HepG2 (cell line): Measurements from ENCODE around the gene WDR93. TPM values are rescaled to one million over a fixed set of nuclear protein-coding genes. Genes with fewer than 3 reads are reported as not detected.

Experiments
- EZH2 ChIP-seq: conservative IDR thresholded peaks from 2 replicates; pipeline ENCODE4 v1.6.1; 2012; ENCODE audit warnings: mild to moderate bottlenecking, low read depth, low read length, moderate library complexity
- GATA4 ChIP-seq: sonication (generic); IDR thresholded peaks from 2 replicates; pipeline ENCODE4 v1.6.1; 2016; ENCODE audit warnings: antibody characterized with exemption, low read depth, borderline replicate concordance
- MLX ChIP-seq: IDR thresholded peaks from 2 replicates; pipeline ENCODE4 v1.6.1; 2016
- NONO ChIP-seq, 2 experiments: fragments of 450-650 bp in 1 of 2; sonication (generic) in 1 of 2; formaldehyde crosslinking in 1 of 2; IDR thresholded peaks in 1 of 2; conservative IDR thresholded peaks in 1 of 2; 2 replicates each; pipeline versions ENCODE4 v1.6.1 to v1.8.0; 2017 to 2022; ENCODE audit warnings: mild to moderate bottlenecking in 1 of 2, missing genetic modification reagents in 1 of 2, moderate library complexity in 1 of 2
- NR0B2 ChIP-seq: sonication (generic); formaldehyde crosslinking; IDR thresholded peaks from 2 replicates; pipeline ENCODE4 v1.4.0; 2020; ENCODE audit warnings: mild to moderate bottlenecking, missing genetic modification reagents
- PATZ1 ChIP-seq: sonication (generic); formaldehyde crosslinking; IDR thresholded peaks from 2 replicates; pipeline ENCODE4 v1.4.0; 2020; ENCODE audit warnings: missing genetic modification reagents
- RERE ChIP-seq: IDR thresholded peaks from 2 replicates; pipeline ENCODE4 v1.6.1; 2016; ENCODE audit warnings: low read depth, missing genetic modification reagents, missing compliant biosample characterization
- ZBTB25 ChIP-seq: IDR thresholded peaks from 2 replicates; pipeline ENCODE4 v1.6.1; 2018; ENCODE audit warnings: missing genetic modification reagents
- ZFP91 ChIP-seq: sonication (generic); formaldehyde crosslinking; IDR thresholded peaks from 2 replicates; pipeline ENCODE4 v1.9.0; 2022; ENCODE audit warnings: missing genetic modification reagents, mild to moderate bottlenecking, borderline replicate concordance
- ZNF281 ChIP-seq: sonication (generic); formaldehyde crosslinking; IDR thresholded peaks from 2 replicates; pipeline ENCODE4 v1.4.0; 2020; ENCODE audit warnings: missing genetic modification reagents, borderline replicate concordance
- ZNF30 ChIP-seq: sonication (generic); formaldehyde crosslinking; IDR thresholded peaks from 2 replicates; pipeline ENCODE4 v1.5.0; 2020; ENCODE audit warnings: mild to moderate bottlenecking, missing genetic modification reagents
- ZNF446 ChIP-seq: sonication (generic); formaldehyde crosslinking; IDR thresholded peaks from 2 replicates; pipeline ENCODE4 v1.5.0; 2020; ENCODE audit warnings: mild to moderate bottlenecking, missing genetic modification reagents
- polyA plus RNA-seq, 8 experiments: library from polyadenylated mRNA; depleted of rRNA in 3 of 8; stranded (reverse) in 7 of 8; unstranded in 1 of 8; fragments of >200 nt; fragmentation: Illumina TruSeq in 4 of 8; extraction: Trizol in 4 of 8; gene quantifications; 2 replicates each; pipeline versions ENCODE4 v1.2.1 to v1.2.3, GENCODE V29; 2011 to 2016; ENCODE audit warnings: low read depth in 4 of 8, missing spikeins in 1 of 8, mixed read lengths in 1 of 8; ENCODE audit not compliant: insufficient read depth in 1 of 8
- total RNA-seq, 5 experiments: library from RNA; depleted of rRNA; stranded (reverse); fragments of >200 nt; fragmentation: Illumina TruSeq; extraction: Trizol; gene quantifications; 2 replicates each; pipeline ENCODE4 v1.2.3, GENCODE V29; 2016; ENCODE audit warnings: low read depth in 1 of 5

WDR93 gene
- total and polyA plus RNA-seq, 2 of the 13 experiments (the other 11 are each of a cell fraction or from before 2014, with no cell fraction given), result 0.07 TPM; not detected in 1

GRCh38 chr15:89674526-89674925 lies 16.1 kb upstream of the WDR93 start (continued):
- TF ChIP-seq PATZ1 (CRISPR knock-in tag), result peak; percentile 21; the same call in 1 of the 2 replicates
- no peak for TF ChIP-seq ZFP91 (CRISPR knock-in tag)
- TF ChIP-seq EZH2, result no peak
- TF ChIP-seq RERE (CRISPR knock-in tag), result no peak
- no peak for TF ChIP-seq NR0B2 (CRISPR knock-in tag)
- no peak for TF ChIP-seq ZNF446 (CRISPR knock-in tag)
- TF ChIP-seq NONO (IDR thresholded peaks at IDR 0.05), result no peak
- TF ChIP-seq NONO (CRISPR knock-in tag; conservative IDR thresholded peaks at IDR 0.05), result peak; percentile 38; the same call in 1 of the 2 replicates
- TF ChIP-seq ZNF30, result no peak
- TF ChIP-seq ZNF281 (CRISPR knock-in tag), result peak; percentile 38; the same call in 1 of the 2 replicates
- TF ChIP-seq MLX, result no peak
- no peak for TF ChIP-seq GATA4
- TF ChIP-seq ZBTB25, result no peak
